ENCODE results near the gene S100A7. TPM values are rescaled to one million over a fixed set of nuclear protein-coding genes. Genes with fewer than 3 reads are reported as not detected.

The S100A7 gene
- total RNA-seq, 4 donors from 2014 or later: 5.1 to 107 (median 20.2) TPM

DNA sequence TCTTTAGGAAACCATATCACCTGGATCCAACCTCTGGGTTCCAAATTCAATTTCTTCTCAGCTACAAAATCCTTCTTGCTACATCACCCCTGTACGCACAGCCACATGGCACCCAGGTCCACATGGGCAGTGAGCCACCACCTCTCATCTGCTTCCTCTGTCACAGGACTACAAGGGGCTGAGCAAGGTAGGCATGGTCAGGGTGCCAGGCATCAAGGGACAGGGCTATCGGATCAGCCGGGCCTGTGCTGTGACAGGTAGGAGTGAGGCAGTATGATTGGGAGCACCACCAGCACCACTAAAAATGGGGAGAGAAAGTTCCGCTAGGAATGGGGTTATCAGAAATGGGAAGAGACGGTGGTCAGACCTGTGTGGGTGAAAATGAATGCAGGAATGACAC is 45.9 kb upstream of the S100A7 start:
- H3K4me3 ChIP-seq: no peak overlapping the region
- no peaks in the 10 kb centered on the region for H3K27me3 ChIP-seq
- WGBS: 68% methylated on average over 5 of the region's 5 CpGs
- H3K9me3 ChIP-seq: no peaks in the 10 kb centered on the region
- H3K36me3 ChIP-seq: no peaks in the 10 kb centered on the region
- peaks cover 27% of the 10 kb centered on the region for H3K4me1 ChIP-seq
- no peak for TF ChIP-seq POLR2AphosphoS5 (IDR thresholded peaks at IDR 0.05)
- no peak for TF ChIP-seq POLR2A (IDR thresholded peaks at IDR 0.05)
- H3K27ac ChIP-seq: peak overlapping the region; percentile 2
- no peak for DNase-seq (ENCODE audit: low spot score in 2 of 2)

DNA sequence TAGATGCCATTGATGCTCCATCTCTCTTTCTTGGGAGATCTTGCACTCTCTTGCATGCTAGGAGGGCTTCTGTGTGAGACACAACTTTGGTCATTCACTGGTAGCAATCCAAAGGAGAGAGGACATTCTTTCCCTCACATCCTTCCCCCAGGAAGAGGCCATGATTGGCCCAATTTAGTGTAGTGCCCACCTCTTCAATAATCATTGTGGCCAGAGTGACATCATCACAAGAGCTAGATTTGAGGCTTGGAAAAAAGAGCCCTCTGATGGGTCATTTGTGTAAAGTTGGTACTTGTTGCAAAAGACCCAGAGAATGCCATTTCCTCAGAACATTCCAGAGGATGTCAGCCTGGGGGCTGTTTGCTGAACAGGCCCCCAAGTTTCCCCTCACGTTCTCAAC is 45.1 kb upstream of the S100A7 start:
- Histone ChIP-seq H3K9me3 (no peaks in the 10 kb centered on the region), H3K27ac (no peak overlapping the region), H3K27me3 (no peaks in the 10 kb centered on the region), H3K4me1 (peaks cover 20% of the 10 kb centered on the region), H3K36me3 (no peaks in the 10 kb centered on the region), H3K4me3 (no peak overlapping the region)
- 95% methylated on average over 1 of the region's 1 CpG for WGBS
- TF ChIP-seq, protein P1, sequence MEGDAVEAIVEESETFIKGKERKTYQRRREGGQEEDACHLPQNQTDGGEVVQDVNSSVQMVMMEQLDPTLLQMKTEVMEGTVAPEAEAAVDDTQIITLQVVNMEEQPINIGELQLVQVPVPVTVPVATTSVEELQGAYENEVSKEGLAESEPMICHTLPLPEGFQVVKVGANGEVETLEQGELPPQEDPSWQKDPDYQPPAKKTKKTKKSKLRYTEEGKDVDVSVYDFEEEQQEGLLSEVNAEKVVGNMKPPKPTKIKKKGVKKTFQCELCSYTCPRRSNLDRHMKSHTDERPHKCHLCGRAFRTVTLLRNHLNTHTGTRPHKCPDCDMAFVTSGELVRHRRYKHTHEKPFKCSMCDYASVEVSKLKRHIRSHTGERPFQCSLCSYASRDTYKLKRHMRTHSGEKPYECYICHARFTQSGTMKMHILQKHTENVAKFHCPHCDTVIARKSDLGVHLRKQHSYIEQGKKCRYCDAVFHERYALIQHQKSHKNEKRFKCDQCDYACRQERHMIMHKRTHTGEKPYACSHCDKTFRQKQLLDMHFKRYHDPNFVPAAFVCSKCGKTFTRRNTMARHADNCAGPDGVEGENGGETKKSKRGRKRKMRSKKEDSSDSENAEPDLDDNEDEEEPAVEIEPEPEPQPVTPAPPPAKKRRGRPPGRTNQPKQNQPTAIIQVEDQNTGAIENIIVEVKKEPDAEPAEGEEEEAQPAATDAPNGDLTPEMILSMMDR (IDR thresholded peaks at IDR 0.05): no peak
- TF ChIP-seq POLR2A (IDR thresholded peaks at IDR 0.05) (no peak), EP300 (IDR thresholded peaks at IDR 0.05) (no peak), POLR2AphosphoS5 (IDR thresholded peaks at IDR 0.05) (no peak)
- DNase-seq (ENCODE audit: low spot score in 2 of 2): no peak

DNA sequence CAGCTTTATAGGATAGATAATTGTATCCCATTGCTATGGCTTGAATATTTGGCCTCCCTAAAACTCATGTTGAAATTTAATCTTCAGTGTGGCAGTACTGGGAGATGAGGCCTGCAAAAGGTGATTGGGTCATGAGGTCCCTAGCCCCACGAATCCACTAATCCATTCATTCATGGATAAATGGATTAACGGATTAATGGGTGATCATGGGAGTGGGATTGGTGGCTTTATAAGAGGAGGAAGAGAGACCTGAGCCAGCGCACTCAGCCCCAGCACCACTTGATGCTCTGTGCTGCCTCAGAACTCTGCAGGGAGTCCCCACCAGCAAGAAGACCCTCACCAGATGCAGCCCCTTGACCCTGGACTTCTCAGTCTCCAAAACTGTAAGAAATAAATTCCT is 43.3 kb upstream of the S100A7 start:
- Histone ChIP-seq H3K9me3 (no peaks in the 10 kb centered on the region), H3K27me3 (no peaks in the 10 kb centered on the region), H3K27ac (no peak overlapping the region), H3K4me1 (peaks cover 20% of the 10 kb centered on the region), H3K36me3 (no peaks in the 10 kb centered on the region), H3K4me3 (no peak overlapping the region)
- 89% methylated on average over 3 of the region's 3 CpGs for WGBS
- DNase-seq (ENCODE audit: low spot score in 2 of 2): no peak
- TF ChIP-seq, protein P1 (IDR thresholded peaks at IDR 0.05): no peak
- TF ChIP-seq EP300 (IDR thresholded peaks at IDR 0.05) (no peak), POLR2A (IDR thresholded peaks at IDR 0.05) (no peak), POLR2AphosphoS5 (IDR thresholded peaks at IDR 0.05) (no peak)

DNA sequence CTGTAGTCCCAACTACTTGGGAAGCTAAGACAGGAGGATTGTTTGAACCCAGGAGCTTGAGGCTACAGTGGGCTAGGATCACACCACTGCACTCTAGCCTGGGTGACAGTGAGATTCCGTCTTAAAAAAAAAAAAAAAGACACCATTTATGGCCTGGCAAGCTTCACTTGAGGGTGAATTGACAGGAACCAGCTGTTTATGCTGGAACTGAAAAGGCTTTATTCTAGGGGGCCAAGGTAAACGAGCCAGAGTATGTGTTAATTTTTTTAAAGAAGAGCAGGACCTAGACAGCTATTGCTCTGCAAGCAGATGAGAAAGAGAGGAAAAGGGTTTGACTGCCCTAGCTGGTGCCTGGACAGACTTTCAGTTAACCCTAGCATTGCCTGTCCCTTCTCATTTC is 38.3 kb upstream of the S100A7 start:
- H3K27ac ChIP-seq: no peak overlapping the region
- peaks cover 14% of the 10 kb centered on the region for H3K4me1 ChIP-seq
- WGBS: 20% methylated on average over 2 of the region's 2 CpGs

DNA sequence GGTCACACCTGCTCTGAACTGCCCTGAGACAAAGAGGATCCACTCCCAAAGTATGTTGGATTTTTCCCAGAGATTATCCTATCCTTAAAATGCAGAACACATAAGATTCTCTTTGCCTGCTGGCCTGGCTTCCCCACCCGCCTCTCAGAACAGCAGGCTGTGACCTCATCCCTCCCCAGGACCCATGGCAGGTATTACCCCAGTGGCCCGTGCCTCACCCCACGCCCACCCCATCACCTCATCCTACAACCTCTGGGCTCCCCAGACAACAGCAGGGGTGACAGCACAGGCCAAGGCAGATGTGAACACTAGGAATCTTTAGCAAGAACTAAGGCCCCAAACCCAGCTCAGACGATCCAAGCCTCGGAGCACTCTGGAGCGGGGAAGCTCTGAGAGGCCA is 35.1 kb upstream of the S100A7 start:
- TF ChIP-seq POLR2AphosphoS5 (IDR thresholded peaks at IDR 0.05) (no peak), EP300 (IDR thresholded peaks at IDR 0.05) (no peak), POLR2A (IDR thresholded peaks at IDR 0.05) (no peak)
- TF ChIP-seq, protein P1 (IDR thresholded peaks at IDR 0.05): no peak
- no peak overlapping the region for H3K4me3 ChIP-seq
- H3K4me1 ChIP-seq: peaks cover 36% of the 10 kb centered on the region
- DNase-seq (ENCODE audit: low spot score in 2 of 2): peak in 1 of 2 donors; percentile 70
- no peak overlapping the region for H3K27ac ChIP-seq
- no peaks in the 10 kb centered on the region for H3K36me3 ChIP-seq
- no peaks in the 10 kb centered on the region for H3K9me3 ChIP-seq
- no peaks in the 10 kb centered on the region for H3K27me3 ChIP-seq
- 59% methylated on average over 6 of the region's 6 CpGs for WGBS

More for the DNA sequence above, 38.3 kb upstream of the S100A7 start:
- Histone ChIP-seq H3K4me3 (no peak overlapping the region), H3K36me3 (no peaks in the 10 kb centered on the region), H3K9me3 (no peaks in the 10 kb centered on the region), H3K27me3 (no peaks in the 10 kb centered on the region)
- TF ChIP-seq POLR2AphosphoS5 (IDR thresholded peaks at IDR 0.05) (no peak), EP300 (IDR thresholded peaks at IDR 0.05) (no peak), POLR2A (IDR thresholded peaks at IDR 0.05) (no peak)
- TF ChIP-seq, protein P1 (IDR thresholded peaks at IDR 0.05): no peak
- DNase-seq (ENCODE audit: low spot score in 2 of 2): no peak

DNA sequence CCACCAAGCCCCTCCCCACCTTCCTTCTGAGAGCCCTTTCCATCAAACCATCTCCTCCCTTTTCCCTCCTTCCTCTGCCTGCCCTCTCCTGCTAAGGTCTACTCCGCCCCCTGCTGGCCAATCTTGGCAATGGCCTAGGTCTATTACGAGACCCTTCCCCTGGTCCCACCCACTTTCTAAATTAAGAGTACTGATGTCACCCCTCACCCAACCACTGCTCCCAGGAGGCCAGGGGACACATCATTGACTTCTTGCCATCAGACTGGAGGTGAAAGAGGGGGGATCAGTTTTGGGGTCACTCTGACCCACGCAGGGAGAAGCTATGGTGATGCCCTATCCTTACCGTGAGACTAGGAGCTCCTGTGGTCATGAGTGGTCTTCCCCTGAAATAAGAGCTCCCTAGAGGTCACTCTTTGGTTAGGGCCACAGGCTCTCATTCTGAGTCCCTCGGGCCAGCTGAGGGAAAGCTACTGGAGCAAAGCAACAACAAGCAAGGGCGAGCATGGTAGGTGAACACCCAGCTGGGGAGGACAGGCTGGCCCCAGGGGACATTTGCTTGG is 34.6 kb upstream of the S100A7 start:
- 26% methylated on average over 4 of the region's 6 CpGs for WGBS
- TF ChIP-seq, protein P1 (IDR thresholded peaks at IDR 0.05): peak; percentile 84 to 91
- TF ChIP-seq POLR2A (IDR thresholded peaks at IDR 0.05): no peak
- no peak overlapping the region for H3K4me3 ChIP-seq
- no peaks in the 10 kb centered on the region for H3K9me3 ChIP-seq
- peaks cover 41% of the 10 kb centered on the region for H3K4me1 ChIP-seq
- no peak overlapping the region for H3K27ac ChIP-seq
- DNase-seq (ENCODE audit: low spot score in 2 of 2): peak; percentile 89 to 91
- no peaks in the 10 kb centered on the region for H3K36me3 ChIP-seq
- no peaks in the 10 kb centered on the region for H3K27me3 ChIP-seq

All from suprapubic skin (tissue), 4 donors.